Fibroblast of villous mesenchyme (primary cell): ENCODE measurements around the gene BIN1. TPM values are rescaled to one million over a fixed set of nuclear protein-coding genes. Genes with fewer than 3 reads are reported as not detected.
A peak's percentile ranks its signal among the peaks of the same experiment; 100 is the strongest.

Source experiments
- DNase-seq: peaks from one replicate; pipeline ENCODE4 v3.0.0-alpha.2; 2010; ENCODE audit warnings: low read depth
- H3K4me3 ChIP-seq: 2 replicates; pipeline ENCODE4 v1.5.1; 2011; ENCODE audit warnings: low read depth, mild to moderate bottlenecking, low read length
- CTCF ChIP-seq: IDR thresholded peaks from 2 replicates; pipeline ENCODE4 v1.5.1; 2012; ENCODE audit warnings: low read depth, mild to moderate bottlenecking, low read length; ENCODE audit not compliant: insufficient read depth
- total RNA-seq: library from RNA; depleted of rRNA; stranded (reverse); fragments of >200 nt; gene quantifications from 2 replicates; pipeline ENCODE4 v1.2.3, GENCODE V29; 2012

The BIN1 gene
- total RNA-seq, 1 donor: 75.6 TPM

GRCh38 chr2:127096280-127096679 lies 10.7 kb downstream of the BIN1 start:
- no peak for DNase-seq
- no peak overlapping the region for H3K4me3 ChIP-seq
- no peak for TF ChIP-seq CTCF

GRCh38 chr2:127095784-127096183 lies 11.2 kb downstream of the BIN1 start:
- no peak for TF ChIP-seq CTCF
- no peak overlapping the region for H3K4me3 ChIP-seq
- DNase-seq: no peak

- no peak for DNase-seq
- no peak overlapping the region for H3K4me3 ChIP-seq
- no peak for TF ChIP-seq CTCF
These were observed 11.7 kb downstream of the BIN1 start for GRCh38 chr2:127095367-127095641.

GRCh38 chr2:127094509-127095366 lies 12.2 kb downstream of the BIN1 start:
- H3K4me3 ChIP-seq: no peak overlapping the region
- no peak for TF ChIP-seq CTCF
- peak; percentile 43 for DNase-seq

- H3K4me3 ChIP-seq: no peak overlapping the region
- DNase-seq: no peak
- TF ChIP-seq CTCF: no peak
These were observed 13.2 kb downstream of the BIN1 start for GRCh38 chr2:127093648-127094210.

- no peak for DNase-seq
- H3K4me3 ChIP-seq: no peak overlapping the region
- TF ChIP-seq CTCF: no peak
These were observed 13.9 kb downstream of the BIN1 start for GRCh38 chr2:127092901-127093516.
